Subcutaneous adipose tissue (tissue), 4 donors: ENCODE data around the gene SSTR3. TPM values are rescaled to one million over a fixed set of nuclear protein-coding genes. Genes with fewer than 3 reads are reported as not detected.

Experiments used
- CTCF ChIP-seq: fragments of 450-650 bp; IDR thresholded peaks from one replicate; pipeline ENCODE4 v1.5.1; 2016; ENCODE audit warnings: low read depth, mild to moderate bottlenecking, control low read depth, antibody characterized with exemption, moderate library complexity
- total RNA-seq, 4 donors: library from RNA; depleted of rRNA; stranded (reverse); fragments of >200 nt; gene quantifications; one replicate each; pipeline ENCODE4 v1.1.0, GENCODE V29; 2016

Gene SSTR3
- total RNA-seq, 4 donors from 2014 or later: not detected

DNA sequence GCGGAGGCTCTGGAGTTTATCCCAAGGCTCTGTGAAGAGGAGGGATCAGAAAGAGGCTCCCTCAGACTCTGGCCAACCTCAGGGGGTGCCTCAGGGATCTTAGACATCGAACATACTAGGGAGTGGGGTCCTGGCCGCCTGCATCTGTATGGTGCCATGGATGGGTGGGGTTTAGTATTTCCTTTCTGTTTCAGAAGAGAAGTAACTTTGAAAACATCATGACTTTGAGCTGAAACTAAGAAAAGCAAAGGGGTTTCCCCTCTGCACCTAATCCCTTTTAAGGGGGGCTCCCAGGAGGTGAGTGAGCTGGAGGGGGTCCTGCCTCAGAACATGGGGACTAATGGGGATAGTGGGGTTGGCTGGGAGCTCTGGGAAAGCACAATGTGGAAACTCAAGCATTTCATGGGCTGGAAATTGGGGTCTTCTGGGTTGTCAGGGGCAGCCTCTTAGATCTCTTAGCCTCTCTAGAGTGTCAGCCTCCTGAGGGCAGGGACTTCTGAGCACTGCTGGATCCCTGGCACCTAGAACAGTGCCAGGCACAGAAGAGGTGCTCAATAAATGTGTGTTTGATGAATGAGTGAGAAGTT, 11.8 kb upstream of the SSTR3 start:
- no peak for TF ChIP-seq CTCF

DNA sequence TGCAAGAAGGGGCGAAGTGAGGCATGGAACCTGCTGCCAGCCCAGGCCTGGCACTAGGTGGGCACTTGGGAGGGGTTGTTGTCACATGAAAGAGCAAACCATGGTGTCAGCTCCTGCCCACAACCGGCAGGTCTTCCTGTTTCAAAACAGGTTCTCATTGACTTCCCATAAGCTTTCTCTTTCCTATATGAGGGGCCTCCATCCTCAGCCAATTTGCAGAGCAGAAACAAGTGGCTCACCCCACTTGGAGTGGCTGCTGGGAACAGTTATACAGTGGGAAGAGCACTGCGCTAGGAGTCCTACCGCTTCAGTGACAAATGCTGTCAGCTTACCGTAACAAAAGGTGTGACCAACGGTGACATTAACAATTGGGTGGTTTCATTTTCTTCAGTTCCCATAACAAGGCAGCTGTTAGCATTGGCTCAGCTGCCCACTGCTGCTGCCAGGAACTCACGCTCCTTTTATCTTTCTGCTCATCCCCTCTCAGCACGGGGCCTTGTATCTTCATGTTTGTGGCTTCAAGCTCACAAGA, 10.2 kb upstream of the SSTR3 start:
- TF ChIP-seq CTCF: no peak

GRCh38 chr22:37221424-37222333, 9.4 kb upstream of the SSTR3 start:
- TF ChIP-seq CTCF: no peak

DNA sequence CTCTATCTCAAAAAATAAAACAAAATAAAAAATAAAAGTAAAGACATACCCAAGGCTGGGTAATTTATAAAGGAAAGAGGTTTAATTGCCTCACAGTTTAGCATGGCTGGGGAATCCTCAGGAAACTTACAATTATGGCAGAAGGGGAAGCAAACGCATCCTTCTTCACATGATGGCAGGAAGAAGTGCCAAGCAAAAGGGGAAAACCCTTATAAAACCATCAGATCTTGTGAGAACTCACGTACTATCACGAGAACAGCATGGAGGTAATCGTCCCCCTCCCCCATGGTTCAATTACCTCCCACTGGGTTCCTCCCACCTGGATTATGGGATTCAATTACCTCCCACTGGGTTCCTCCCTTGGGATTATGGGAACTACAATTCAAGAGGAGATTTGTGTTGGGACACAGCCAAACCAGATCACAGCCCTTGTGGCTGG, 8.3 kb upstream of the SSTR3 start:
- no peak for TF ChIP-seq CTCF

GRCh38 chr22:37219533-37219932, 7.3 kb upstream of the SSTR3 start:
- no peak for TF ChIP-seq CTCF

DNA sequence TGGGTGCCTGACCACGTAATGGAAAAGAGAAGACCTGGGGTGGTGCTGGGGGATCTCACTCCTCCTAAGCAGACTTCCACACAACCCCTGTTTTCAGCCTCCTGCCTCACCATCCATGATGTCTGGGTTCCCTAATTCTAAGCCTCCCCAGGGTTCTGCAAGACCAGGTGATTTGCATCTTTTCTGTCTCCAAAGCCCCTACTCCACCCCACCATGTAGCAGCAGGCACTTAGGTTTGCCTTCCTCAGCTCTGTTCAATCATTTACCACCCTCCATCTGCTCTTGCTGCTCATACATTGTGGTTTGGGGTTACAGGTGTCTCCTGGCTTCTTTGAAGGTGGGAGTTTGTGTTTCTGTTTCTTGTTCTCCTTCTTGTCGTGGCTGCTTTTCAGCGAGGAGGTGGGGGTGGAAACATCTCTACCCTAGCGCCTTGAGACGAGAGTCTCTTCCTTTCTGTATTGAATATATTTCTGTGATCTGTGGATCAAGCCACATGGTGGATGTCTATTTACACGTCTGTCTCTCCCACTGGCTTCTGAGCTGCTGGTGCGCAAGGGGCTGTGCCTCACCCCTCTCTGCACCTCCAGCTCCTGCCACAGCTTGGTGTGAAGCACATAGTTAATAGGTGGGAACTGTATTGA, 6.6 kb upstream of the SSTR3 start:
- TF ChIP-seq CTCF: no peak

DNA sequence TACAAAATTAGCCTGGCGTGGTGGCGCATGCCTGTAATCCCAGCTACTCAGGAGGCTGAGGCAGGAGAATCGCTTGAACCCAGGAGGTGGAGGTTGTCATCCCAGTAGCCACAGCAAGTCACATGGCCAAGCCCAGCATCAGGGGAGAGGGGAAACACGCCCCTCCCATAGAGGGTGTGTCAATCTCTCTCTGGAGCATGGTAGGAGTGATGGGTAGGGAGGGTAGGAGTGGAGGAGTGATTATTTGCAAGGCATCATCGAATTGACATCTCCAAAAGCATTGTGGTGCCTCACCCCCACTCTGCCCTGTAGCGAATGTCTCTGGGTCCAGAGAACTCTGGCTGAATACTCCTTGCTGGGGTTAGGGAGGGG, 6.1 kb upstream of the SSTR3 start:
- TF ChIP-seq CTCF: no peak
